Fibroblast of peridontal ligament (primary cell): ENCODE measurements around the gene PAN2.

Experiments
- DNase-seq: peaks from one replicate; pipeline ENCODE4 v3.0.0-alpha.2; 2010; ENCODE audit errors: extremely low read depth

The PAN2 gene, protein sequence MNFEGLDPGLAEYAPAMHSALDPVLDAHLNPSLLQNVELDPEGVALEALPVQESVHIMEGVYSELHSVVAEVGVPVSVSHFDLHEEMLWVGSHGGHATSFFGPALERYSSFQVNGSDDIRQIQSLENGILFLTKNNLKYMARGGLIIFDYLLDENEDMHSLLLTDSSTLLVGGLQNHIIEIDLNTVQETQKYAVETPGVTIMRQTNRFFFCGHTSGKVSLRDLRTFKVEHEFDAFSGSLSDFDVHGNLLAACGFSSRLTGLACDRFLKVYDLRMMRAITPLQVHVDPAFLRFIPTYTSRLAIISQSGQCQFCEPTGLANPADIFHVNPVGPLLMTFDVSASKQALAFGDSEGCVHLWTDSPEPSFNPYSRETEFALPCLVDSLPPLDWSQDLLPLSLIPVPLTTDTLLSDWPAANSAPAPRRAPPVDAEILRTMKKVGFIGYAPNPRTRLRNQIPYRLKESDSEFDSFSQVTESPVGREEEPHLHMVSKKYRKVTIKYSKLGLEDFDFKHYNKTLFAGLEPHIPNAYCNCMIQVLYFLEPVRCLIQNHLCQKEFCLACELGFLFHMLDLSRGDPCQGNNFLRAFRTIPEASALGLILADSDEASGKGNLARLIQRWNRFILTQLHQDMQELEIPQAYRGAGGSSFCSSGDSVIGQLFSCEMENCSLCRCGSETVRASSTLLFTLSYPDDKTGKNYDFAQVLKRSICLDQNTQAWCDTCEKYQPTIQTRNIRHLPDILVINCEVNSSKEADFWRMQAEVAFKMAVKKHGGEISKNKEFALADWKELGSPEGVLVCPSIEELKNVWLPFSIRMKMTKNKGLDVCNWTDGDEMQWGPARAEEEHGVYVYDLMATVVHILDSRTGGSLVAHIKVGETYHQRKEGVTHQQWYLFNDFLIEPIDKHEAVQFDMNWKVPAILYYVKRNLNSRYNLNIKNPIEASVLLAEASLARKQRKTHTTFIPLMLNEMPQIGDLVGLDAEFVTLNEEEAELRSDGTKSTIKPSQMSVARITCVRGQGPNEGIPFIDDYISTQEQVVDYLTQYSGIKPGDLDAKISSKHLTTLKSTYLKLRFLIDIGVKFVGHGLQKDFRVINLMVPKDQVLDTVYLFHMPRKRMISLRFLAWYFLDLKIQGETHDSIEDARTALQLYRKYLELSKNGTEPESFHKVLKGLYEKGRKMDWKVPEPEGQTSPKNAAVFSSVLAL

GRCh38 chr12:56333679-56334489, at the start of gene PAN2:
Gene PAN2, minus strand, starts transcription at chr12:56334000. Its CDS starts 906 bp downstream, at chr12:56333094.
- peak; percentile 98 for DNase-seq

GRCh38 chr12:56382611-56383010, 48.8 kb upstream of the PAN2 start:
- DNase-seq, result no peak

DNA sequence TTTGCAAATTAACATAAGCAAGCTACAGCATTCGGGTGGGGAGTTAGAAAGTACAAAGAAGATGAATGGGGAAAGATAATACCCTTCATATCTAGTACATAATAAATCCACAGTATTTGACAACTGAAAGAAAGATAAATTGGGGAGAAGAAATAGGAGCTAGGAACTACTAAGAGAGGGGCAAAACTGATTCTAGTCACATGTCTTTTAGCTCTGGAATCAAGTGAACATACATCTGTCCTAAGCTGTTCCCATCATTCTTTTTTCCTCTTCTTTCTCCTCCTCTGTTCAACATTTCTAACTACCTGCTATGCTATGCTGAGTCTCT, 44.2 kb upstream of the PAN2 start:
- no peak for DNase-seq

GRCh38 chr12:56377310-56377988, 43.6 kb upstream of the PAN2 start:
- DNase-seq, result no peak

- DNase-seq, result no peak
Measured at GRCh38 chr12:56375598-56376434, 42.0 kb upstream of the PAN2 start.

GRCh38 chr12:56374726-56375597, 41.2 kb upstream of the PAN2 start:
- DNase-seq, result no peak

GRCh38 chr12:56373515-56373914, 39.7 kb upstream of the PAN2 start:
- DNase-seq, result no peak

DNA sequence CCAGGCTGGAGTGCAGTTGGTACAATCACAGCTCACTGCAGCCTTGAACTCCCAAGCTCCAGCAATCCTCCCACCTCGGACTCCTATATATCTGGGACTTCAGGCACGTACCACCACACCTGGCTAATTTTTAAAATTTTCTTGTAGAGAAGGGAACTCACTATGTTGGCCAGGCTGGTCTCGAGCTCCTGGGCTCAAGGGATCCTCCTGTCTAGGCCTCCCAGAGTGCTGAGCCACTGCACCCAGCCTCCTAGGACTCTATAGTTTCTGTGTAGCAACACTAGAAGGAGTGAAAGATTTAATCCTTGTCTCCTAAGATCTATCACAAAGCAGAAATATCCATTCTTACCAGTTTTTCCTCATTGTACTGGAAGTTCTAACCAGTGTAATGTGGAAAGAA, 33.1 kb upstream of the PAN2 start:
- no peak for DNase-seq

- no peak for DNase-seq
Measured at GRCh38 chr12:56362130-56363059, 28.6 kb upstream of the PAN2 start, which contains the start of gene APOF. Gene APOF, minus strand, starts transcription at chr12:56362857. Its CDS starts 112 bp downstream, at chr12:56362745.

GRCh38 chr12:56361487-56362129, 27.8 kb upstream of the PAN2 start:
- DNase-seq, result no peak

DNA sequence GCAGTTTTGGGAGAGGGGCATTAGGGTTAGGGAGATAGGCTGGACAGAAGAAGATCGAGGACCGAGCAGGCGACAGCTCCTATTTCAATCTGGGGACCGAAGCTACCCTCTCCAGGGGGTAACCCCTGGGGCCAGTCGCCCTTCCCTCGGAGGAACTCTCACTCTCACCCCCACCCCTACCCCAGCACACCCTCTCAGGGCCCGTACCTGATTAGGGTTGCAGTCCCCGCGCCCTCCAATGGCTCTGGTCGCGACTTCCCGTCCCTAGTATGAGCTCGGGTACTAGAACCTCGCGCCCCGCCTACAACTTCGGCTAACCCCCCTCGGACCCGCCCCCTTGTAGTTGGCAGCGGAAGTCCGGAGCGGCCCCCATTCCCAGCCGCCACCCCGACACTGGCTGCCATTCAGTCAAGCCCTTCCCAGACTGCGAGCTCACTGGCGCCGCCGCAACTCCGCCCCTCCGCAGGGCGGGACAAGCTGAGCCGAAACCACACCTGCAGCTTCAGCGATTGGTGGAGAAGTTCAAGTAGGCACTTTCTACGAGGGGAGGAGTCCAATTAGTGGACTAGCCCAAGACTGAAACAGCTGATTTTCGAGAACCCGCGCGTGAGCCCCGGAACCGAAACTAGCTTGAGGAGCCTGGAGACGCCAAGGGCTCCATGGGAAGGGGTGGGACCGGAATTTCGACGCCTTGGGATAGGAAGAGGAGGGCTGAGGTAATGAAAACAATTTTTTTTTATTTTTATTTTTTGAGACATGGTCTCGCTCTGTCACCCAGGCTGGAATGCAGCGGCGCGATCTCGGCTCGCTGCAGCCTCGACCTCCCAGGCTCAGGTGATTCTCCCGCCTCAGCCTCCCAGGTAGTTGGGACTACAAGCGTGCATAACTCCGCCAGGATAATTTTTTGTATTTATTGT, 26.3 kb upstream of the PAN2 start, which contains the start of gene STAT2:
Gene STAT2, minus strand, starts transcription at position 257 of the 917 bp plus-strand sequence. CDS start 3,536 bp downstream, outside the sequence.
- peak; percentile 100 for DNase-seq

- peak; percentile 94 for DNase-seq
Measured at GRCh38 chr12:56358836-56359532, 25.2 kb upstream of the PAN2 start.

GRCh38 chr12:56351325-56351724, 17.5 kb upstream of the PAN2 start:
- no peak for DNase-seq

- DNase-seq, result no peak
Measured at GRCh38 chr12:56350662-56351061, 16.9 kb upstream of the PAN2 start.

DNA sequence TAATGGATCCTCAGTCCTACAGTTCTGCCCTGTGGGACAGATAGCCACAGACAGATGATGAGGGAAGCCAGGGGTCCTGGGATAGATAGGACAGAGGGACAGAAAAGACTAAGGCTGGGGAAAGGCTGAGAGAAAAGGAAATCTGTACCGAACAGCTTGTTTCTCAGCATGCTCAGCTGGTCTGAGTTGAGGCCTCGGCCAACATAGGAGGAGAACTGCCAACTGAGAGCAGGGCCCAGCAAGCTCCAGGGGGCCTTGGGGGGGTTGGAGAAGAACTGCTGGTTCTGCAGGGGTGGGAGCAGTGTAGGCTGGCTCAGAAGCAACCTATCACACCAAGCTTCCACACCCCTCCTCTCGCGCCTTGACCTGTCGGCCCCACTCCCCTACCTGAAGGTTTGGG, 15.0 kb upstream of the PAN2 start:
- no peak for DNase-seq
